Activated gamma-delta T cell treated with Interleukin-2 at 50 U/mL for 16 hours (primary cell): ENCODE data around the gene MR1.
"Not testable (repeated sequence)": the region's sequence is repeated elsewhere in the genome, so short reads cannot be mapped to it uniquely, and the experiment has no call there.

ENCODE experiments used
- DNase-seq: peaks from one replicate; pipeline ENCODE4 v3.0.0-alpha.2; 2020

MR1 gene

GRCh38 chr1:181032535-181032934 lies 1.2 kb upstream of the MR1 start:
- no peak for DNase-seq

- DNase-seq, result no peak
These were observed 520 bp upstream of the MR1 start for GRCh38 chr1:181033128-181033798.

- DNase-seq, result not testable (repeated sequence)
These were observed 1.4 kb downstream of the MR1 start for GRCh38 chr1:181035210-181035609.

DNA sequence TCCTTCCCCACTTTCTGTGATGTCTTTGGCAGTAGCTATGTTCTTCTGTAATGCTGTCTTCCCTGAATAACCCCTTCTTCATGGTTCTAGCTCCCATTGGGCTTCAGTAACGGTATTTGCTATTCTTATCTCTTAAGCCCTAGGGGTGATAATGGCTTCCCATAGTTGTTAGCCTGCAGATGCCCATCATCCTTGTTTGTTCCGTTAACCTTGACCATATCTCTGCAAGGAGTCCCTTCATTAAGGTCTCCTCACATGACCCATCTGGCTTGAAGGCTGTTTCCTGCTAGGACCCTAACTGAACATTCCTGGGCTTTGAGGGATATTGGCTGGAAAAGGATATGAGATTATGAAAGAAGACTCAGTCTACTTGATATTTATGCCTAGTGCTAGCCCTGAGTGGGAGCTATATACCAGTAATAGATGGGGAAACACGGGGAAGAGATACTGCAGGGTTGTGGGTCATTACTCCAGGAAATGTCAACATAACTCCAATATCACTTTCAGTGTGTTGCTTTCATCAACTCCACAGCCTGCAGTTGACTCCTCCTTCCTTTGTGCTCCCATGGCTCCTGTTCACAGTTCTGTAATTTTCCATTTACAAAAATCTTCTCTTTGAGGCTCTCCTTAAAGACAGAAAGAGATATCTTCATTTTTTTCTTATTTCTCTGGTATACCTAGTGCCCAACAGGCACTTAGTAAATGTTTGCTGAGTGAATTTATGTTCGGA lies 2.5 kb downstream of the MR1 start:
- DNase-seq, result no peak

- no peak for DNase-seq
These were observed 3.6 kb downstream of the MR1 start for GRCh38 chr1:181037386-181037785.

DNA sequence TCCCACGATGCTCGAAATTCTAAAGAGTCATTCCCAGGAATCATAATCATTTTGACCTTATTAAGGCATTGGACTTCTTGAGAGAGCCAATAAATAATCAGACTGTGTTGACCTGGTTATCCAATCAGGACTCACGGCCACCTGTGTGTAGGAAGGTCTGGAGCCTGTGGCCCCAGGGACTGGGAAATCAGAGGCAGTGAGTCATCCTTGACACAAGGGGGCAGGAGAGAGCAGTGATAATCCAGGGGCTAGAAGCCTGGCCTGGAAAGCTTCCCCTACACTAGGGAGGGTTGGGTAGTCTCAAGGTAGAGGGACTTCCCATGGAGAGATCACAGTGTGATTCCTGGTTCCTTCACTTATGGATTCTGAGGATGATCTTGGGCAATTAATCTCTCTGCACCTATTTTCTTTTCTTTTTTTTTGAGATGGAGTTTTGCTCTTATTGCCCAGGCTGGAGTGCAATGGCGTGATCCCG lies 4.7 kb downstream of the MR1 start:
- DNase-seq, result peak; percentile 55

DNA sequence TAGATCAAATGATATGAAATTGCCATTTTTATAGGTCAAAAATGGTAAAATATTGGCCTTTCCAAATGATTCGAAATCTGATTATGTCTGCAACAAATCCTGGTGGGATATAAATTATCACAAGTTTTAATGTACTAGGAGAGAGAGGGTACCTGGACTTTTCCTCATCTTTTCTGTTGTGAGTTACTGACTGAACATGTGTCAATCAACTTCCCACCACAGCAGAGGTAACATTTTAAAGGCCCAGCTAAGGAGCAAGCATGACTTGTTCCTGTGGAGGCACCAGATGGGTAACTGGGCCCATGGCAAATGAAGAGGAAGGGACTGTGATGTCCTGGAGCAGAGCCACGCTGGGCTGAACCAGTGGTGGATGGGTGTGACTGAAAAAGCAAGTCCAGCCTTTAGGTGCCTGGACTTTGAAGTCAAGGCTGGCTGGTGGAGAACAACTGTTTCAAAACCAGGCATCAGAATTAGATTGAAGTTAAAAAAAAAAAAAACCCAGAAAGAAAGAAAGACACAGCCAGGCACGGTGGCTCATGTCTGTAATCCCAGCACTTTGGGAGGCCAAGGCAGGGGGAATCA lies 6.6 kb downstream of the MR1 start:
- DNase-seq, result no peak

GRCh38 chr1:181043025-181043888 lies 9.5 kb downstream of the MR1 start:
- no peak for DNase-seq

DNA sequence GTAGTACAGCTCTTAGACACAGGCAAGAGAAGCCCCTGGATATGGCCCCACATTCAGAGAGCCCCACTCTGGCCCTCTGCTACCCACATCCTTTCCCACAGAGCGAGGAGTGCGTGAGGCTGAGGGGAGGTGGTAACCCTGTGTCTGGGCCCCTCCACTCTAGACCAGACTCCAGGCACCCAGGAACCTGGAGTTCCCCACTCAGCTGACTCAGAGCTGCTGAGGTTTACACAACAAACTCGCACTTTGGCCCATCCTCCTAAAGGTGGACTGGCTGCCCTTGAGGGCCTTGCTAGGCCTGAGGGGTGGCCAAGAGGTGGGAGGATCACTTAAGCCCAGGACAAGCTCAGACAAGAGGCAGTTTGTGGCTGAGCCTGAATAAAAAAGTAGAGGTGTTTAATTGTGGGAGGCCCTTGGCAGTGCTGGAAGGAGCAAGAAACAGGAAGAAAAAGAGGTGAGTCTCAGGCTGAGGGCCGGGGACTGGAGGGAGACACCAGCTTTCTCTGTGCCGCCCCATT lies 10.7 kb downstream of the MR1 start:
- peak; percentile 27 for DNase-seq

DNA sequence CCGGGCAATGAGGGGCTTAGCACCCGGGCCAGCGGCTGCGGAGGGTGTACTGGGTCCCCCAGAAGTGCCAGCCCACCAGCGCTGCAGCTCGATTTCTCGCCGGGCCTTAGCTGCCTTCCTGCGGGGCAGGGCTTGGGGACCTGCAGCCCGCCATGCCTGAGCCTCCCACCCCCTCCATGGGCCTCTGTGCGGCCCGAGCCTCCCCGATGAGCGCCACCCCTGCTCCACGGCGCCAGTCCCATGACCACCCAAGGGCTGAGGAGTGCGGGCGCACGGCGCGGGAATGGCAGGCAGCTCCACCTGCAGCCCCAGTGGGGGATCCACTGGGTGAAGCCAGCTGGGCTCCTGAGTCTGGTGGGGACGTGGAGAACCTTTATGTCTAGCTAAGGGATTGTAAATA lies 12.2 kb downstream of the MR1 start:
- DNase-seq, result not testable (repeated sequence)

DNA sequence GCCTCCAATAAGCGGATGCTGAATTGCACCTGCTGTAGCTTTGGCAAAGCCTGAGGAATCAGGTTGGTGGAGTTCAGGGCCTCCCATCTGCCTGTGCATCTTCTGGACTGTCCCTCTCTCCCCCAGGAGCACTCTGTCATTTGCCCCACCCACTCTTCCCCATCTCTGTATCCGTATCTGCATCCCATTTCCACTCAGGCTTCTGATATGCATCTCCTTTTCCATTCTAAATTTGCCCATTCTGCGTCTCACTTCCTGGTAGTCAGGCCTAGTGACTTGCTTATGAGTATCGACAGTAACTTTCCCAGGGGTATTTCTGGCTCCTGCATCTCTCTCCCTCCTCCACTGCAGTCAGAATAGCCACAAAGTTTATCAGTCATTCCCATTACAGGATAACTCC lies 15.6 kb downstream of the MR1 start:
- DNase-seq, result no peak

DNA sequence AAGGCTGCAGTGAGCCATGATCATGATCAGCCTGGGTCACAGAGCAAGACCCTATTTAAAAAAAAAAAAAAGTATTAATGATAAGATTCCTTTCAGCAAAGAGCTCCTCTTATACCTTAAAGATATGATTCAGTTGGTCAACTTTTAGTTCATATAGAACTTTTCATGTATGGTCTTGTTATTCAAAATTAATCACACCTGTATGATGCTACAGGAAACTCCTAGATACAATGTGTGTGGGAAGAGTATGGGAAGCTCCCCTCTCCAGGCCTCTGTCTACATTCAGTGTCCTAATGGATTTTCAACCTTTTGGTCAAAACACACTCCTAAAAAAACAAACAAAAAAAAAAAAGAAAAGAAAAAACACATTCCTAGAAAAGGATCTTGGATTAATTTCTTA lies 17.1 kb downstream of the MR1 start:
- DNase-seq, result no peak

- DNase-seq, result no peak
These were observed 22.8 kb downstream of the MR1 start for GRCh38 chr1:181056560-181056959.

GRCh38 chr1:181057079-181057478 lies 23.3 kb downstream of the MR1 start:
- no peak for DNase-seq

GRCh38 chr1:181059435-181059834 lies 25.7 kb downstream of the MR1 start:
- DNase-seq, result no peak

- DNase-seq, result no peak
These were observed 26.3 kb downstream of the MR1 start for GRCh38 chr1:181060066-181060465.

DNA sequence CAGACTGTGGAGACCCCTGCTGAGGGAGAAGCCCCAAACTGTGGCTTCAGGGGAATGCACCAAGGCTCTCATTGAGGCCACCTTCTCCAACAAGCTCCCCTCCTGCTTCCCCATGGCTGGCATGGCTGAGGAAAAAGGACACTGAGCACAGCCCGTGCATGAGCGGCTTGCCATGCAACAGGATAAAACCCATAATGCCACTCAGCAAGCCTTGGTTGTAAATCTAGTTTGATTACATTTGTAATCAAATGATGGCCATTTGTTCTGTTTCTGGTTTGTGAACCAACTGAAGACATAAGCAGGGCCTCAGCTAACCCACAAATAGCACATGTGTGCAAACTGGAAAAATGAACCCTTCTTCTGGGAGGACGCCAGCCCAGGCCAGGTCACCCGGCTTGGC lies 27.2 kb downstream of the MR1 start:
- not testable (repeated sequence) for DNase-seq

DNA sequence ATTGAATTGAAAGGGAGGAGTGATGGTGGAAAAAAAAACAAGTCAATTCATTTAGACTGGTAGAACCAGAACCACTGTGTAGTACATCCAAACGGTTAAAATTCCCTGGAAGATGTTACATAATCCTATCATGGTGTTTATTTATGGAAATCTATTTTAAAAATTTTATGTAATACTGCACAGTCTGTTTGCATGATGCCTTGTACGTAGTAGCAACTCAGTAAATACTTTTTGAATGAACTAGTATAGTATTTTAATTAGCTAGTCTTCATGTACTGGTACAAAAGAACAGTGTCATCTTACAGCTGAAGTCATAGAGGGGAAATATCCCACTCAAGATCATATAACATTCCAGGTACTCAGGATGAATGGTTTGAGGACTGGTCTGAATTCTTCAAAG lies 27.7 kb downstream of the MR1 start:
- DNase-seq, result no peak

- peak; percentile 8 for DNase-seq
These were observed 28.4 kb downstream of the MR1 start for GRCh38 chr1:181061891-181062835.

DNA sequence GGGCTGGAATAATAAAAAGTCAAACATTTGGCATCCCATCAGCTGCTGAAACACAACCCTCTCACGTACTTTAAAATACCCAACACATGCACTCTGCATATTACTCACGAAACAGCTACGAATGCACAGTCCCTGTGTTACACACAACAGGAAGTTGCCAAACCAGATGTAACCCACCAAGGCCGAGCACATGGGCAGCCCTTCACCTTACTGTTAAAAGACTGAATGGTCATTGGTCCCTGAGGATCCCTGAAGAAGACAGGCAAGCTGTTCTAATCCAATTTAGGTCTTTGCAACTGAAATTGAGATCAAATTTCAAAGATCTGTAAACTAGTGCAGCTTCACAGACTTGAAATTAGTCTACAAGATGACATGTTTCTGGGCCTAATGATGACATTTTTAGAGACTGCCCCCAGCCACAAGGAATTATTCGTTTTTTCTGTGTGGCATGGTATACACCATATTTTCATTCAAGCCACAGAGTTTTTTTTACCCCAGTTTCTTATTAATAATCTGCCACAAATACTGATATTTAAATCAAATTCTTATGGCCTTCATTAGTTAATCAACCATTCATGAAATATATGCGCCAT lies 29.1 kb downstream of the MR1 start:
- peak; percentile 39 for DNase-seq

DNA sequence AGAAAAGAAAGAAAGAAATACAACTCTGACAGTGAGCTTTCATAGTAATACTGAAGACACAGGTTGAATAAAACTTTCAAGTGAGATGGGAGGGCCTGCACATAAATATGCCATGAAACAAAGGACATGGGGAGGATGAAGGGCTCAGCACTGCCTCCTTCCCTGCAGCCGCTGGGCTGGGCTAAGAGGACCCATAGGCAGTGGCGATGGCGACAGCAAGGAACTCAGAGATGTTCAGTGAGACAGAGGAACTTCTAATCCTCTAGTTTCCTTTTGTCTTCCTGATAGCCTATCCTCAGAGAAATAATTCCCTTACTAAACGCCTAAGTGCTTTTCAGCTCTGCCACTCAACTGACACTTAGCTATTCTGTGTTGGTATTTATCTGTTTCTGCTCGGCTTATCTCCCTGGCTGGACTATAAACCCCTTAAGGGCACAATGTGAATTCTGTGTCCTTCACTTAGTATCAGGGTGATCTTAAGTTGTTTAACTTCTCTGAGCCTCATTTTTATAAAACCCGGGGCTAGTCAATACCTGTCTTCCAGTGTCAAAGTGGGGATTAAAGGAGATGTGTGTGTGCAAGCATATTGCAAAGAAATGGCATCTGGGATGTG lies 30.3 kb downstream of the MR1 start:
- no peak for DNase-seq
